Activated T-helper 1 cell treated with anti-CD3 and anti-CD28 coated beads, Interleukin-12 subunit alpha, Interleukin-12 subunit beta, Interleukin-2, Interleukin-4 antibody, amounts not matched to agents 30 ng/mL and 10 ng/mL and 1 ng/mL, durations not matched to agents 14 hours and 24 hours and 36 hours (primary cell): ENCODE measurements around the gene SERPINE2. TPM values are rescaled to one million over a fixed set of nuclear protein-coding genes. Genes with fewer than 3 reads are reported as not detected.
A peak's percentile ranks its signal among the peaks of the same experiment; 100 is the strongest.
"Not testable (repeated sequence)": the region's sequence is repeated elsewhere in the genome, so short reads cannot be mapped to it uniquely, and the experiment has no call there.

Experiments
- DNase-seq: peaks from one replicate; pipeline ENCODE4 v3.0.0; 2021; ENCODE audit warnings: low spot score
- H3K27ac Mint-ChIP-seq: one replicate; pipeline ENCODE4 v1.8.0; 2021; ENCODE audit warnings: mild to moderate bottlenecking, mixed read lengths
- H3K27me3 Mint-ChIP-seq: one replicate; pipeline ENCODE4 v1.8.0; 2022; ENCODE audit warnings: mild to moderate bottlenecking, moderate library complexity, mixed read lengths; ENCODE audit not compliant: insufficient read depth
- H3K36me3 Mint-ChIP-seq: one replicate; pipeline ENCODE4 v1.8.0; 2021; ENCODE audit warnings: low read depth, mixed read lengths
- H3K4me1 Mint-ChIP-seq: one replicate; pipeline ENCODE4 v1.8.0; 2021; ENCODE audit warnings: low read depth, mixed read lengths
- H3K4me3 Mint-ChIP-seq: one replicate; pipeline ENCODE4 v1.8.0; 2021; ENCODE audit warnings: mild to moderate bottlenecking, moderate library complexity, mixed read lengths
- H3K9me3 Mint-ChIP-seq: one replicate; pipeline ENCODE4 v1.8.0; 2021; ENCODE audit warnings: mixed read lengths
- intact Hi-C: fragments of 100-400 bp; cut with micrococcal nuclease; formaldehyde crosslinking; loops from one replicate; pipeline ENCODE4 v1.15.1; 2024
- total RNA-seq: library from RNA; stranded (reverse); gene quantifications from 2 replicates; pipeline ENCODE4 v1.2.3, GENCODE V29; 2022

SERPINE2 gene
- total RNA-seq, 1 donor from 2014 or later, result 28.8 TPM

GRCh38 chr2:224023188-224023587 is 15.9 kb downstream of the SERPINE2 start:
- peak overlapping the region; percentile 12 for H3K4me3 Mint-ChIP-seq
- peak overlapping the region; percentile 69 for H3K27ac Mint-ChIP-seq
- intact Hi-C loops, result loop anchor here (1.0 to 10.0 kb wide), 3 partner anchors 10 to 1598 kb away; partner anchors contain the start of genes DOCK10 and SGPP2
- peaks cover 25% of the 10 kb centered on the region for H3K36me3 Mint-ChIP-seq
- no peaks in the 10 kb centered on the region for H3K27me3 Mint-ChIP-seq
- no peak for DNase-seq
- H3K4me1 Mint-ChIP-seq, result peaks cover 57% of the 10 kb centered on the region
- H3K9me3 Mint-ChIP-seq, result peaks cover 23% of the 10 kb centered on the region

- H3K4me1 Mint-ChIP-seq, result peaks cover 53% of the 10 kb centered on the region
Observed at GRCh38 chr2:224022486-224022885, 16.6 kb downstream of the SERPINE2 start.

GRCh38 chr2:224020523-224020922 is 18.6 kb downstream of the SERPINE2 start:
- intact Hi-C loops, result loop anchor here (10.0 kb wide), 2 partner anchors 1024 to 1596 kb away; partner anchors contain the start of genes DOCK10 and SGPP2
- Mint-ChIP-seq H3K4me3 (no peak overlapping the region), H3K27me3 (no peaks in the 10 kb centered on the region), H3K27ac (no peak overlapping the region), H3K9me3 (peaks cover 7% of the 10 kb centered on the region), H3K36me3 (peaks cover 10% of the 10 kb centered on the region), H3K4me1 (peaks cover 46% of the 10 kb centered on the region)
- no peak for DNase-seq

More at GRCh38 chr2:224022486-224022885, 16.6 kb downstream of the SERPINE2 start:
- Mint-ChIP-seq H3K27me3 (no peaks in the 10 kb centered on the region), H3K36me3 (peaks cover 18% of the 10 kb centered on the region), H3K9me3 (peaks cover 20% of the 10 kb centered on the region), H3K27ac (no peak overlapping the region), H3K4me3 (no peak overlapping the region)
- DNase-seq, result no peak
- intact Hi-C loops, result loop anchor here (10.0 kb wide), 2 partner anchors 1022 to 1598 kb away; partner anchors contain the start of genes DOCK10 and SGPP2

GRCh38 chr2:224017957-224018356 is 21.1 kb downstream of the SERPINE2 start:
- no peak overlapping the region for H3K27ac Mint-ChIP-seq
- no peak overlapping the region for H3K4me3 Mint-ChIP-seq
- intact Hi-C loops, result no loop called here
- H3K27me3 Mint-ChIP-seq, result no peaks in the 10 kb centered on the region
- peaks cover 30% of the 10 kb centered on the region for H3K4me1 Mint-ChIP-seq
- DNase-seq, result no peak
- H3K9me3 Mint-ChIP-seq, result peaks cover 3% of the 10 kb centered on the region
- peaks cover 6% of the 10 kb centered on the region for H3K36me3 Mint-ChIP-seq

- H3K4me1 Mint-ChIP-seq, result peaks cover 23% of the 10 kb centered on the region
- intact Hi-C loops, result no loop called here
Observed at GRCh38 chr2:224016963-224017362, 22.1 kb downstream of the SERPINE2 start.

GRCh38 chr2:224014336-224014735 is 24.8 kb downstream of the SERPINE2 start:
- H3K36me3 Mint-ChIP-seq, result peaks cover 10% of the 10 kb centered on the region
- no peaks in the 10 kb centered on the region for H3K27me3 Mint-ChIP-seq
- H3K9me3 Mint-ChIP-seq, result peaks cover 5% of the 10 kb centered on the region
- H3K4me3 Mint-ChIP-seq, result no peak overlapping the region
- H3K4me1 Mint-ChIP-seq, result peaks cover 39% of the 10 kb centered on the region
- intact Hi-C loops, result no loop called here
- no peak overlapping the region for H3K27ac Mint-ChIP-seq
- no peak for DNase-seq

More at GRCh38 chr2:224016963-224017362, 22.1 kb downstream of the SERPINE2 start:
- Mint-ChIP-seq H3K9me3 (peaks cover 3% of the 10 kb centered on the region), H3K4me3 (no peak overlapping the region), H3K36me3 (peaks cover 8% of the 10 kb centered on the region), H3K27ac (no peak overlapping the region), H3K27me3 (no peaks in the 10 kb centered on the region)
- no peak for DNase-seq

- intact Hi-C loops, result loop anchor here (2.0 kb wide), 2 partner anchors 15 to 27 kb away; partner anchors contain the start of gene SERPINE2
- Mint-ChIP-seq H3K4me1 (peaks cover 29% of the 10 kb centered on the region), H3K36me3 (peaks cover 10% of the 10 kb centered on the region), H3K27ac (no peak overlapping the region), H3K4me3 (no peak overlapping the region), H3K9me3 (peaks cover 5% of the 10 kb centered on the region), H3K27me3 (no peaks in the 10 kb centered on the region)
- DNase-seq, result no peak
Observed at GRCh38 chr2:224011837-224012236, 27.2 kb downstream of the SERPINE2 start.

GRCh38 chr2:224009605-224010315 is 29.3 kb downstream of the SERPINE2 start:
- no peaks in the 10 kb centered on the region for H3K27me3 Mint-ChIP-seq
- DNase-seq, result no peak
- H3K9me3 Mint-ChIP-seq, result peaks cover 5% of the 10 kb centered on the region
- peaks cover 9% of the 10 kb centered on the region for H3K36me3 Mint-ChIP-seq
- no peak overlapping the region for H3K4me3 Mint-ChIP-seq
- H3K27ac Mint-ChIP-seq, result no peak overlapping the region
- H3K4me1 Mint-ChIP-seq, result peaks cover 16% of the 10 kb centered on the region
- intact Hi-C loops, result loop anchor here (2.0 kb wide), 2 partner anchors 17 to 29 kb away; partner anchors contain the start of gene SERPINE2

GRCh38 chr2:224008702-224009261 is 30.3 kb downstream of the SERPINE2 start:
- Mint-ChIP-seq H3K27me3 (no peaks in the 10 kb centered on the region), H3K9me3 (peaks cover 5% of the 10 kb centered on the region), H3K4me3 (no peak overlapping the region), H3K36me3 (peaks cover 9% of the 10 kb centered on the region), H3K4me1 (peaks cover 16% of the 10 kb centered on the region), H3K27ac (no peak overlapping the region)
- intact Hi-C loops, result no loop called here
- no peak for DNase-seq

GRCh38 chr2:224004105-224004695 is 34.9 kb downstream of the SERPINE2 start:
- no peak overlapping the region for H3K27ac Mint-ChIP-seq
- peaks cover 20% of the 10 kb centered on the region for H3K36me3 Mint-ChIP-seq
- H3K4me3 Mint-ChIP-seq, result no peak overlapping the region
- DNase-seq, result no peak
- H3K4me1 Mint-ChIP-seq, result no peaks in the 10 kb centered on the region
- H3K9me3 Mint-ChIP-seq, result no peaks in the 10 kb centered on the region
- no peaks in the 10 kb centered on the region for H3K27me3 Mint-ChIP-seq
- intact Hi-C loops, result no loop called here

GRCh38 chr2:224000662-224001061 is 38.4 kb downstream of the SERPINE2 start:
- H3K4me1 Mint-ChIP-seq, H3K4me3 Mint-ChIP-seq, DNase-seq, intact Hi-C loops, H3K27me3 Mint-ChIP-seq, H3K9me3 Mint-ChIP-seq, H3K27ac Mint-ChIP-seq: not testable (repeated sequence)
- peaks cover 25% of the 10 kb centered on the region for H3K36me3 Mint-ChIP-seq

- DNase-seq, result no peak
- Mint-ChIP-seq H3K27ac (no peak overlapping the region), H3K9me3 (no peaks in the 10 kb centered on the region), H3K36me3 (peaks cover 25% of the 10 kb centered on the region), H3K27me3 (no peaks in the 10 kb centered on the region), H3K4me1 (peaks cover 7% of the 10 kb centered on the region), H3K4me3 (no peak overlapping the region)
- intact Hi-C loops, result no loop called here
Observed at GRCh38 chr2:223999862-224000261, 39.2 kb downstream of the SERPINE2 start.

- Mint-ChIP-seq H3K4me1 (peaks cover 16% of the 10 kb centered on the region), H3K27ac (no peak overlapping the region)
- intact Hi-C loops, result no loop called here
Observed at GRCh38 chr2:223998948-223999347, 40.1 kb downstream of the SERPINE2 start.

More at GRCh38 chr2:223998948-223999347, 40.1 kb downstream of the SERPINE2 start:
- H3K27me3 Mint-ChIP-seq, result no peaks in the 10 kb centered on the region
- H3K4me3 Mint-ChIP-seq, result no peak overlapping the region
- DNase-seq, result no peak
- peaks cover 25% of the 10 kb centered on the region for H3K36me3 Mint-ChIP-seq
- no peaks in the 10 kb centered on the region for H3K9me3 Mint-ChIP-seq
